Kidney (tissue), 14 donors: ENCODE results near the gene GRK1. TPM values are rescaled to one million over a fixed set of nuclear protein-coding genes. Genes with fewer than 3 reads are reported as not detected.
A peak's percentile ranks its signal among the peaks of the same experiment; 100 is the strongest.

Experiments
- DNase-seq, 5 donors: peaks; one replicate each; pipeline ENCODE4 v3.0.0-alpha.2; 2013 to 2020
- FAIRE-seq: peaks from 2 replicates; lab custom pipeline; 2012; peaks lifted over from hg19 to GRCh38; lab: Jason Lieb, UNC
- H3K27ac ChIP-seq, 2 donors: one replicate each; pipeline ENCODE4 v1.7.0; 2013; ENCODE audit warnings: low read depth in 2 of 2, low read length in 2 of 2, inconsistent platforms in 1 of 2
- H3K27me3 ChIP-seq: one replicate; pipeline ENCODE4 v1.7.1; 2013; ENCODE audit warnings: low read length, inconsistent platforms; ENCODE audit not compliant: control insufficient read depth, insufficient read depth
- H3K36me3 ChIP-seq, 3 donors: one replicate each; pipeline versions ENCODE4 v1.7.0 to v1.7.1; 2013; ENCODE audit warnings: low read length in 3 of 3, control low read depth in 1 of 3, inconsistent platforms in 1 of 3; ENCODE audit not compliant: insufficient read depth in 3 of 3, control insufficient read depth in 2 of 3
- H3K4me1 ChIP-seq, 3 donors: one replicate each; pipeline versions ENCODE4 v1.7.0 to v1.7.1; 2013; ENCODE audit warnings: low read length in 3 of 3, inconsistent platforms in 1 of 3, low read depth in 1 of 3; ENCODE audit not compliant: control insufficient read depth in 2 of 3, insufficient read depth in 2 of 3
- H3K4me3 ChIP-seq, 3 donors: one replicate each; pipeline versions ENCODE4 v1.7.0 to v1.8.1; 2013; ENCODE audit warnings: low read length in 3 of 3, control low read depth in 1 of 3, inconsistent platforms in 1 of 3
- H3K9ac ChIP-seq, 3 donors: one replicate each; pipeline versions ENCODE4 v1.7.0 to v1.7.1; 2013; ENCODE audit warnings: low read length in 3 of 3, control low read depth in 1 of 3, inconsistent platforms in 1 of 3
- H3K9me3 ChIP-seq, 3 donors: one replicate each; pipeline versions ENCODE4 v1.7.0 to v1.7.1; 2013; ENCODE audit warnings: low read length in 3 of 3, control low read depth in 1 of 3, inconsistent platforms in 1 of 3; ENCODE audit not compliant: control insufficient read depth in 2 of 3, insufficient read depth in 1 of 3
- intact Hi-C: fragments of 100-400 bp; cut with DNase I; formaldehyde crosslinking; loops from one replicate; pipeline ENCODE4 v1.11.1; 2022
- polyA plus RNA-seq: library from polyadenylated mRNA; stranded (reverse); fragments of 350-450 nt; fragmentation: Illumina TruSeq; extraction: RNeasy Lipid Tissue Mini Kit (QIAGEN cat#74804); gene quantifications from one replicate; pipeline ENCODE4 v1.2.3, GENCODE V29; 2014; ENCODE audit warnings: low read depth, low replicate concordance; ENCODE audit not compliant: insufficient read depth
- total RNA-seq: library from RNA; stranded (reverse); fragmentation: NEBNext Ultra II Directional; extraction: Animal tissue kit (Norgen Biotek cat#: 25700); gene quantifications from one replicate; pipeline ENCODE4 v1.2.1, GENCODE V29; 2021
- TF ChIP-seq, protein P1 (sequence below): IDR thresholded peaks from 3 replicates; pipeline ENCODE4 v1.5.1; 2012; ENCODE audit warnings: mild to moderate bottlenecking, moderate library complexity, borderline replicate concordance; ENCODE audit not compliant: insufficient read depth; ENCODE audit errors: extremely low read depth
- donor health status: control.
- donor health status: control.
- donor health status: control.
- donor health status: control.
- donor health status: control.
- donor health status: DM: yes; HTN: yes; CAD: no.
- donor health status: Normal renal cell carcinoma (clear cell type).

Gene GRK1
- total and polyA plus RNA-seq, 2 donors from 2014 or later: not detected

DNA sequence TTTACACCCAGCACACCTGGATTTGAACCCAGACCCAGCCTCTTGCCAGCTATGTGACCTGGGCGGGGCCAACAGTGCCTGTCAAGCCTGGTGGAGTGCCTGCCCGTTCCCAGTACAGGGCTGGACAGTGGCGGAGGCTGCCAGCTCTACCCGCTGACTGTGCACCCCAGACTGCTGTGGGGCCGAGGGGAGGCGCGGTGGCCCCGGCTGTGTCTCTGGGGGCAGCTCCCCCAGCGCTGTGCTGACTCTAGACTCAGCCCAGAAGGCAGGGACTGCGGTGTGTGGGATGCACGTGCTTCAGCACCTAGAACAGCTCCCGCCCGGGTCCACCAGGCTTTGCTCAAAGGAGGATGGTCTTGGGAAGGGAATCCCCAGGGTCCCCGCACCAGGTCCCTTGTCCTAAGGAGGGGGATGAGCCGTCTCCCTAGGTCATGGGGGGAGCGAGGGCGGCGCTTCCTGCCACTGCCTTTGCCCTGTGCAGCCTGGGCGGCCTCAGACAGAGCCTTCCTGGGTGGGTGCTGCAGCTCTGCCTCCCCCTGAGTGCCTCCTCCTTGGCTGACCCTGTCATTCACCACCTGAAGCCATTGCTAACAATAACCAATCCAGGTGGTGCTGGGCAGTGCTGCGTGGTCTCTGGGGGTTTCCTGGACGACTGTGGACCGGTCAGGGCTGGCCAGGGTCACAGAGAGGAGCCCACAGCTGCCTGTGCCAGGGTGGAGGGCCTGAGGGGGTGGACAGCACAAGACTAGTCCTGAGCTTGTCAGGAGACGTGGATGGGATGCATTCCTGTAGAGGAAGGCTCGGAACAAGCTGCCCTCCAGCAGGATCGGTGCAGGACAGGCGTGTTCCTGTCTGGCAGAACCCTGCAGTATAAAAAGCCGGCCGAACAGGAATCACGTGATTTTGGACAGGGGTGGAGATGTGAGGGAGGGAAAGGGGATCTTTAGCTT is 110.6 kb downstream of the GRK1 start:
- Histone ChIP-seq H3K27me3 (no peaks in the 10 kb centered on the region), H3K4me1 (peaks cover 0 to 9% (median 0%) of the 10 kb centered on the region in 3 donors), H3K4me3 (no peak overlapping the region), H3K9ac (no peak overlapping the region), H3K27ac (no peak overlapping the region), H3K9me3 (no peaks in the 10 kb centered on the region), H3K36me3 (no peaks in the 10 kb centered on the region)
- intact Hi-C loops: no loop called here
- no peak for FAIRE-seq
- TF ChIP-seq, protein P1, sequence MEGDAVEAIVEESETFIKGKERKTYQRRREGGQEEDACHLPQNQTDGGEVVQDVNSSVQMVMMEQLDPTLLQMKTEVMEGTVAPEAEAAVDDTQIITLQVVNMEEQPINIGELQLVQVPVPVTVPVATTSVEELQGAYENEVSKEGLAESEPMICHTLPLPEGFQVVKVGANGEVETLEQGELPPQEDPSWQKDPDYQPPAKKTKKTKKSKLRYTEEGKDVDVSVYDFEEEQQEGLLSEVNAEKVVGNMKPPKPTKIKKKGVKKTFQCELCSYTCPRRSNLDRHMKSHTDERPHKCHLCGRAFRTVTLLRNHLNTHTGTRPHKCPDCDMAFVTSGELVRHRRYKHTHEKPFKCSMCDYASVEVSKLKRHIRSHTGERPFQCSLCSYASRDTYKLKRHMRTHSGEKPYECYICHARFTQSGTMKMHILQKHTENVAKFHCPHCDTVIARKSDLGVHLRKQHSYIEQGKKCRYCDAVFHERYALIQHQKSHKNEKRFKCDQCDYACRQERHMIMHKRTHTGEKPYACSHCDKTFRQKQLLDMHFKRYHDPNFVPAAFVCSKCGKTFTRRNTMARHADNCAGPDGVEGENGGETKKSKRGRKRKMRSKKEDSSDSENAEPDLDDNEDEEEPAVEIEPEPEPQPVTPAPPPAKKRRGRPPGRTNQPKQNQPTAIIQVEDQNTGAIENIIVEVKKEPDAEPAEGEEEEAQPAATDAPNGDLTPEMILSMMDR: no peak
- peak in 4 of 5 donors; percentile 76 to 83 (median 82) for DNase-seq

DNA sequence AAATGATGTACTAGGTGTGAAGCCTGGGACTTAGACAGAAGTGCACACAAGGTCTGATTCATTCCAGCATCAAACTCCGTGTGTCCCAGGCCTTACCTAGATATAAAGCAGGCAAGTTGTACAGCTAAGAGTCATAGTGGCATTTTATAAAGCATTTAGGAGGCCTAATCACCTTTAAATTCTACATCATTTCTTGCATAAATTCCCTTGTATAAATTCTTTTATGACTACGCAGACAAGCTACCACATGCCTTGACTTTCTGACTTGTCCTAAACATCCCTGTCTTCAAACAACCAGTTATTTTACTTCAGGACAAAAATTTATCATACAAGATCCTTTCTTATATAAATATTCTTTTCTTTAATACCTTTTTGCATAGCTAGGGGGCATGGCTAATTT is 114.6 kb downstream of the GRK1 start:
- no peak for FAIRE-seq

DNA sequence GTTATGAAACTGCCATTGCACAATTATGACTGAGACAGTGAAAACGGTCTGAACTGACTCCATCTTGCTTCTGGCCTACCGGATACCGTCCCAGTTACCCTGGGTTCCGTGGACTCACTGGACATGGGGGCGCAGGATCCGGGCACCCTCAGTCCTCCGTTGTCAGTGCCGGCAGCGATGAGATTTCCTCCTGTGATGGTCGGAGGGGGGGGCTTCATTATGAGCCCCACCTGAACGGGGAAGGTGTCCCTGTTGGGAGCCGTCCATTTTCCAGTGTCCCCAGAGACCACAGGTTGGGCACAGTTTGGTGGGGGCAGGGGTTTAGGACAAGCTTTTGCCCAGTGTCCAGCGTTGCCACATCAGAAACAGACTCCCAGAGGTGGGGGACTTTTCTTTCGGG is 115.5 kb downstream of the GRK1 start:
- Histone ChIP-seq H3K27ac (no peak overlapping the region), H3K4me3 (no peak overlapping the region), H3K9ac (no peak overlapping the region), H3K27me3 (no peaks in the 10 kb centered on the region), H3K4me1 (no peaks in the 10 kb centered on the region), H3K36me3 (no peaks in the 10 kb centered on the region), H3K9me3 (no peaks in the 10 kb centered on the region)
- intact Hi-C loops: no loop called here
- TF ChIP-seq, protein P1: no peak
- FAIRE-seq: no peak
- peak in 1 of 5 donors; percentile 22 for DNase-seq

More for the DNA sequence above, 114.6 kb downstream of the GRK1 start:
- H3K9me3 ChIP-seq: no peaks in the 10 kb centered on the region
- H3K27me3 ChIP-seq: no peaks in the 10 kb centered on the region
- TF ChIP-seq, protein P1: no peak
- H3K4me1 ChIP-seq: no peaks in the 10 kb centered on the region
- DNase-seq: no peak
- H3K9ac ChIP-seq: no peak overlapping the region
- no peaks in the 10 kb centered on the region for H3K36me3 ChIP-seq
- no peak overlapping the region for H3K4me3 ChIP-seq
- H3K27ac ChIP-seq: no peak overlapping the region
- intact Hi-C loops: no loop called here
